MM.1S (cell line): ENCODE data around the gene RPTN.

Source experiments
- DNase-seq: peaks from one replicate; pipeline ENCODE4 v3.0.0-alpha.2; 2015
- H2AFZ ChIP-seq: fragments of 300-600 bp; sonication (generic); 2 replicates; pipeline ENCODE4 v1.6.0; 2016; ENCODE audit warnings: antibody characterized with exemption, low read length
- H3F3A ChIP-seq: fragments of 300-600 bp; sonication (generic); 2 replicates; pipeline ENCODE4 v1.6.1; 2016; ENCODE audit warnings: mild to moderate bottlenecking, antibody characterized with exemption, low read length, moderate library complexity, mixed read lengths; ENCODE audit not compliant: insufficient read depth
- H3K27ac ChIP-seq: fragments of 300-600 bp; sonication (generic); 2 replicates; pipeline ENCODE4 v1.5.1; 2016; ENCODE audit warnings: mild to moderate bottlenecking, low read length
- H3K27me3 ChIP-seq: fragments of 300-600 bp; sonication (generic); replicated peaks from 2 replicates; pipeline ENCODE4 v1.6.0; 2016; ENCODE audit warnings: low read length; ENCODE audit not compliant: insufficient read depth
- H3K36me3 ChIP-seq: fragments of 300-600 bp; sonication (generic); replicated peaks from 2 replicates; pipeline ENCODE4 v1.6.1; 2016; ENCODE audit warnings: mild to moderate bottlenecking, low read length, mixed read lengths; ENCODE audit not compliant: insufficient read depth
- H3K4me1 ChIP-seq: fragments of 300-600 bp; sonication (generic); 2 replicates; pipeline ENCODE4 v1.6.1; 2016; ENCODE audit warnings: low read length, mixed read lengths
- H3K4me2 ChIP-seq: fragments of 300-600 bp; sonication (generic); 2 replicates; pipeline ENCODE4 v1.6.0; 2016; ENCODE audit warnings: low read depth, low read length
- H3K4me3 ChIP-seq: fragments of 300-600 bp; sonication (generic); 2 replicates; pipeline ENCODE4 v1.5.1; 2016; ENCODE audit warnings: low read length, mixed read lengths
- H3K79me2 ChIP-seq: fragments of 300-600 bp; sonication (generic); 2 replicates; pipeline ENCODE4 v1.6.1; 2016; ENCODE audit warnings: mixed run types, low read length, mixed read lengths
- H3K9ac ChIP-seq: fragments of 300-600 bp; sonication (generic); 2 replicates; pipeline ENCODE4 v1.6.1; 2016; ENCODE audit warnings: low read length, mixed read lengths
- H3K9me2 ChIP-seq: fragments of 300-600 bp; sonication (generic); replicated peaks from 2 replicates; pipeline ENCODE4 v1.6.1; 2016; ENCODE audit warnings: mild to moderate bottlenecking, low read length, mixed read lengths; ENCODE audit not compliant: insufficient read depth
- H3K9me3 ChIP-seq: fragments of 300-600 bp; sonication (generic); replicated peaks from 2 replicates; pipeline ENCODE4 v1.6.1; 2016; ENCODE audit warnings: mild to moderate bottlenecking, low read length, mixed read lengths; ENCODE audit not compliant: insufficient read depth
- H4K20me1 ChIP-seq: fragments of 300-600 bp; sonication (generic); 2 replicates; pipeline ENCODE4 v1.6.1; 2016; ENCODE audit warnings: mild to moderate bottlenecking, low read length, moderate library complexity, mixed read lengths; ENCODE audit not compliant: insufficient read depth
- EZH2 ChIP-seq: fragments of 300-600 bp; sonication (generic); optimal IDR thresholded peaks from 2 replicates; pipeline ENCODE3; 2017; ENCODE audit warnings: low read depth, mild to moderate bottlenecking, antibody characterized with exemption, low read length, mixed read lengths
- EZH2phosphoT487 ChIP-seq: fragments of 300-600 bp; sonication (generic); IDR thresholded peaks from 2 replicates; pipeline ENCODE4 v1.6.1; 2018; ENCODE audit warnings: antibody characterized with exemption, low read length
- TF ChIP-seq, protein P1 (sequence below): fragments of 300-600 bp; sonication (generic); IDR thresholded peaks from 2 replicates; pipeline ENCODE4 v1.5.1; 2016; ENCODE audit warnings: antibody characterized with exemption, low read length, mixed read lengths

The RPTN gene

GRCh38 chr1:152153996-152154395 is 5.0 kb downstream of the RPTN start:
- H3K4me1 ChIP-seq = no peaks in the 10 kb centered on the region
- TF ChIP-seq, protein P1, sequence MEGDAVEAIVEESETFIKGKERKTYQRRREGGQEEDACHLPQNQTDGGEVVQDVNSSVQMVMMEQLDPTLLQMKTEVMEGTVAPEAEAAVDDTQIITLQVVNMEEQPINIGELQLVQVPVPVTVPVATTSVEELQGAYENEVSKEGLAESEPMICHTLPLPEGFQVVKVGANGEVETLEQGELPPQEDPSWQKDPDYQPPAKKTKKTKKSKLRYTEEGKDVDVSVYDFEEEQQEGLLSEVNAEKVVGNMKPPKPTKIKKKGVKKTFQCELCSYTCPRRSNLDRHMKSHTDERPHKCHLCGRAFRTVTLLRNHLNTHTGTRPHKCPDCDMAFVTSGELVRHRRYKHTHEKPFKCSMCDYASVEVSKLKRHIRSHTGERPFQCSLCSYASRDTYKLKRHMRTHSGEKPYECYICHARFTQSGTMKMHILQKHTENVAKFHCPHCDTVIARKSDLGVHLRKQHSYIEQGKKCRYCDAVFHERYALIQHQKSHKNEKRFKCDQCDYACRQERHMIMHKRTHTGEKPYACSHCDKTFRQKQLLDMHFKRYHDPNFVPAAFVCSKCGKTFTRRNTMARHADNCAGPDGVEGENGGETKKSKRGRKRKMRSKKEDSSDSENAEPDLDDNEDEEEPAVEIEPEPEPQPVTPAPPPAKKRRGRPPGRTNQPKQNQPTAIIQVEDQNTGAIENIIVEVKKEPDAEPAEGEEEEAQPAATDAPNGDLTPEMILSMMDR = no peak
- TF ChIP-seq EZH2 (no peak), EZH2phosphoT487 (no peak)
- no peak overlapping the region for H3K9ac ChIP-seq
- H3F3A ChIP-seq = no peaks in the 10 kb centered on the region
- no peak overlapping the region for H2AFZ ChIP-seq
- H3K27ac ChIP-seq = no peak overlapping the region
- H3K4me3 ChIP-seq = no peak overlapping the region
- no peaks in the 10 kb centered on the region for H3K36me3 ChIP-seq
- H4K20me1 ChIP-seq = no peaks in the 10 kb centered on the region
- no peaks in the 10 kb centered on the region for H3K9me3 ChIP-seq
- H3K9me2 ChIP-seq = no peaks in the 10 kb centered on the region
- DNase-seq = no peak
- H3K27me3 ChIP-seq = no peaks in the 10 kb centered on the region
- H3K79me2 ChIP-seq = no peaks in the 10 kb centered on the region
- no peak overlapping the region for H3K4me2 ChIP-seq

DNA sequence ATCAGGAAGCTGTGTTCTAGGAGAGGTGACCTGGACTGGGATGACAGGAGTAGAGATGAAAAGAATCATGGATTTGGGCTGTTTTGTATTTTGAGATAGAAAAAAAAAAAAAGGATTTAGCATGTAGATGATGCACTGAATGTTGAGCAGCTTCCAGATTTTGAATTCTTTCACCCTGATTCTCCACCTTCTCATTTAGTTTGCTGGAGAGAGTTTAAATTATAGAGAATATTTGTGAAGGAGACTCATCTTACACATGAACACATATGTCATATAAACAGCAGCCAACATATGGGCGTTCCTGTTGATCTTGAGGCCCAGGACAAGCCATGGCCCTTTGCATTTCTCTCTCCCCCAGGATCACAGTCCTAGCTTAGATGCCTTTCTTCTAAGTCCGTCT is 7.4 kb downstream of the RPTN start:
- Histone ChIP-seq H2AFZ (no peak overlapping the region), H3K9ac (no peak overlapping the region), H3K9me2 (no peaks in the 10 kb centered on the region), H3F3A (no peaks in the 10 kb centered on the region), H3K27me3 (no peaks in the 10 kb centered on the region), H3K79me2 (no peaks in the 10 kb centered on the region), H3K4me1 (no peaks in the 10 kb centered on the region), H3K4me3 (no peak overlapping the region), H4K20me1 (no peaks in the 10 kb centered on the region), H3K9me3 (no peaks in the 10 kb centered on the region), H3K27ac (no peak overlapping the region), H3K4me2 (no peak overlapping the region), H3K36me3 (no peaks in the 10 kb centered on the region)
- no peak for TF ChIP-seq EZH2phosphoT487
- TF ChIP-seq, protein P1 = no peak
- TF ChIP-seq EZH2 = no peak
- no peak for DNase-seq

DNA sequence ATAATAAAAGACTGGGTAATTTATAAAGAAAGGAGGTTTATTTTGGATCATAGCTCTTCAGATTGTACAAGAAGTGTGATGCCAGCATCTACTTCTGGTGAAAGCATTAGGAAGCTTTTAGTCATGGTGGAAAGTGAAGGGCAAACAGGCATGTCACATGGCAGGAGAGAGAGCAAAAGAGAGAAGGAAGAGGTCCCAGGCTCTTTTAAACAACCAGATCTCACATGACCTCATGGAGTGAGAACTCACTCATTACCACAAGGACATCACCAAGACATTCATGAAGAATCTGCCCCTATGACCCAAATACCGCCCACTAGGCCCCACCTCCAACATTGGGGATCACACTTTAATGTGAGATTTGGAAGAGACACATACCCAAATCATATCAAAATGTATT is 10.0 kb downstream of the RPTN start:
- H3F3A ChIP-seq = no peaks in the 10 kb centered on the region
- H3K4me2 ChIP-seq = no peak overlapping the region
- no peak overlapping the region for H3K4me3 ChIP-seq
- no peaks in the 10 kb centered on the region for H3K36me3 ChIP-seq
- H4K20me1 ChIP-seq = no peaks in the 10 kb centered on the region
- TF ChIP-seq, protein P1 = no peak
- H3K9ac ChIP-seq = no peak overlapping the region
- no peaks in the 10 kb centered on the region for H3K9me2 ChIP-seq
- no peak overlapping the region for H3K27ac ChIP-seq
- H2AFZ ChIP-seq = no peak overlapping the region
- no peak for DNase-seq
- no peaks in the 10 kb centered on the region for H3K9me3 ChIP-seq
- H3K27me3 ChIP-seq = no peaks in the 10 kb centered on the region
- no peaks in the 10 kb centered on the region for H3K79me2 ChIP-seq
- H3K4me1 ChIP-seq = no peaks in the 10 kb centered on the region
